Breast epithelium (tissue), 4 donors: ENCODE results near the gene PARP16. TPM values are rescaled to one million over a fixed set of nuclear protein-coding genes. Genes with fewer than 3 reads are reported as not detected.

Source experiments
- DNase-seq, 2 donors: peaks; one replicate each; pipeline ENCODE4 v3.0.0-alpha.2; 2019; ENCODE audit warnings: low spot score in 2 of 2
- H3K27ac ChIP-seq, 2 donors: fragments of 200-600 bp; sonication (generic) in 1 of 2; one replicate each; pipeline ENCODE4 v1.5.1; 2016 to 2019; ENCODE audit warnings: mild to moderate bottlenecking in 1 of 2
- H3K27me3 ChIP-seq, 2 donors: fragments of 200-600 bp; sonication (generic) in 1 of 2; one replicate each; pipeline versions ENCODE4 v1.5.1 to v1.6.0; 2017 to 2019; ENCODE audit warnings: control low read depth in 1 of 2, mild to moderate bottlenecking in 1 of 2
- H3K36me3 ChIP-seq: fragments of 200-600 bp; one replicate; pipeline ENCODE4 v1.5.1; 2019
- H3K4me1 ChIP-seq, 2 donors: fragments of 200-600 bp; sonication (generic); one replicate each; pipeline ENCODE4 v1.5.1; 2016 to 2019; ENCODE audit warnings: control low read depth in 1 of 2
- H3K4me3 ChIP-seq, 3 donors: fragments of 200-600 bp; sonication (generic); 1 replicate in 2 of 3; 2 replicates in 1 of 3; pipeline ENCODE4 v1.5.1; 2016 to 2019; ENCODE audit warnings: mild to moderate bottlenecking in 3 of 3, moderate library complexity in 2 of 3
- H3K9me3 ChIP-seq, 2 donors: fragments of 200-600 bp; sonication (generic) in 1 of 2; one replicate each; pipeline ENCODE4 v1.5.1; 2016 to 2019; ENCODE audit warnings: control low read depth in 1 of 2
- CTCF ChIP-seq, 3 donors: fragments of 450-650 bp; IDR thresholded peaks; one replicate each; pipeline ENCODE4 v1.5.1; 2016 to 2017; ENCODE audit warnings: antibody characterized with exemption in 3 of 3, mild to moderate bottlenecking in 3 of 3, moderate library complexity in 3 of 3
- POLR2A ChIP-seq: fragments of 450-650 bp; IDR thresholded peaks from one replicate; pipeline ENCODE4 v1.6.1; 2016; ENCODE audit warnings: antibody characterized with exemption, mild to moderate bottlenecking, moderate library complexity
- POLR2AphosphoS5 ChIP-seq, 3 donors: sonication (generic); formaldehyde crosslinking; IDR thresholded peaks; one replicate each; pipeline ENCODE4 v1.6.1; 2017; ENCODE audit warnings: antibody characterized with exemption in 3 of 3
- intact Hi-C: fragments of 100-400 bp; cut with DNase I; formaldehyde crosslinking; loops from one replicate; pipeline ENCODE4 v1.15.1; 2023; ENCODE audit warnings: low total_unique reads
- total RNA-seq, 3 donors: library from RNA; depleted of rRNA; stranded (reverse); fragments of >200 nt; gene quantifications; one replicate each; pipeline ENCODE4 v1.1.0, GENCODE V29; 2016

Gene PARP16
- total RNA-seq, 3 donors from 2014 or later: 8.5 to 14.9 (median 10.6) TPM

- H3K27ac ChIP-seq: no peak overlapping the region
- intact Hi-C loops: loop anchor here (2.0 kb wide), 1 partner anchor 49 kb away; the partner anchor contains the start of gene IGDCC3
- DNase-seq: no peak
- H3K36me3 ChIP-seq: no peaks in the 10 kb centered on the region
- no peak overlapping the region for H3K4me3 ChIP-seq
- no peaks in the 10 kb centered on the region for H3K27me3 ChIP-seq
- TF ChIP-seq POLR2AphosphoS5 (IDR thresholded peaks at IDR 0.05) (no peak), POLR2A (no peak), CTCF (IDR thresholded peaks at IDR 0.05) (no peak)
- H3K4me1 ChIP-seq: no peaks in the 10 kb centered on the region
- H3K9me3 ChIP-seq: no peaks in the 10 kb centered on the region
Observed at GRCh38 chr15:65329984-65330735, 43.5 kb upstream of the PARP16 start.

- TF ChIP-seq POLR2AphosphoS5 (IDR thresholded peaks at IDR 0.05) (no peak), CTCF (IDR thresholded peaks at IDR 0.05) (no peak), POLR2A (no peak)
- H3K4me1 ChIP-seq: no peaks in the 10 kb centered on the region
- no peak for DNase-seq
- intact Hi-C loops: no loop called here
- no peak overlapping the region for H3K4me3 ChIP-seq
- H3K27ac ChIP-seq: no peak overlapping the region
- no peaks in the 10 kb centered on the region for H3K9me3 ChIP-seq
- no peaks in the 10 kb centered on the region for H3K27me3 ChIP-seq
- no peaks in the 10 kb centered on the region for H3K36me3 ChIP-seq
Observed at GRCh38 chr15:65329288-65329983, 42.8 kb upstream of the PARP16 start.

- no peaks in the 10 kb centered on the region for H3K36me3 ChIP-seq
- no peak overlapping the region for H3K27ac ChIP-seq
- no peaks in the 10 kb centered on the region for H3K4me1 ChIP-seq
- no peaks in the 10 kb centered on the region for H3K9me3 ChIP-seq
- no peak overlapping the region for H3K4me3 ChIP-seq
- no peak for DNase-seq
- H3K27me3 ChIP-seq: no peaks in the 10 kb centered on the region
- TF ChIP-seq POLR2AphosphoS5 (IDR thresholded peaks at IDR 0.05) (no peak), CTCF (IDR thresholded peaks at IDR 0.05) (no peak), POLR2A (no peak)
- intact Hi-C loops: no loop called here
Observed at GRCh38 chr15:65328506-65329287, 42.0 kb upstream of the PARP16 start.

GRCh38 chr15:65327651-65328393, 41.1 kb upstream of the PARP16 start:
- no peaks in the 10 kb centered on the region for H3K9me3 ChIP-seq
- TF ChIP-seq POLR2AphosphoS5 (IDR thresholded peaks at IDR 0.05): no peak
- no peak for TF ChIP-seq CTCF (IDR thresholded peaks at IDR 0.05)
- no peak for TF ChIP-seq POLR2A
- H3K4me3 ChIP-seq: no peak overlapping the region
- H3K27ac ChIP-seq: no peak overlapping the region
- no peaks in the 10 kb centered on the region for H3K36me3 ChIP-seq
- H3K4me1 ChIP-seq: no peaks in the 10 kb centered on the region
- no peaks in the 10 kb centered on the region for H3K27me3 ChIP-seq
- no peak for DNase-seq
- intact Hi-C loops: no loop called here
